GM19099 (cell line): Measurements from ENCODE around the gene MCUR1.

Experiments used
- POLR2A ChIP-seq: IDR thresholded peaks from 3 replicates; pipeline ENCODE4 v1.6.1; 2011; ENCODE audit warnings: low read depth; ENCODE audit not compliant: insufficient read length; ENCODE audit errors: extremely low read depth

MCUR1 gene

DNA sequence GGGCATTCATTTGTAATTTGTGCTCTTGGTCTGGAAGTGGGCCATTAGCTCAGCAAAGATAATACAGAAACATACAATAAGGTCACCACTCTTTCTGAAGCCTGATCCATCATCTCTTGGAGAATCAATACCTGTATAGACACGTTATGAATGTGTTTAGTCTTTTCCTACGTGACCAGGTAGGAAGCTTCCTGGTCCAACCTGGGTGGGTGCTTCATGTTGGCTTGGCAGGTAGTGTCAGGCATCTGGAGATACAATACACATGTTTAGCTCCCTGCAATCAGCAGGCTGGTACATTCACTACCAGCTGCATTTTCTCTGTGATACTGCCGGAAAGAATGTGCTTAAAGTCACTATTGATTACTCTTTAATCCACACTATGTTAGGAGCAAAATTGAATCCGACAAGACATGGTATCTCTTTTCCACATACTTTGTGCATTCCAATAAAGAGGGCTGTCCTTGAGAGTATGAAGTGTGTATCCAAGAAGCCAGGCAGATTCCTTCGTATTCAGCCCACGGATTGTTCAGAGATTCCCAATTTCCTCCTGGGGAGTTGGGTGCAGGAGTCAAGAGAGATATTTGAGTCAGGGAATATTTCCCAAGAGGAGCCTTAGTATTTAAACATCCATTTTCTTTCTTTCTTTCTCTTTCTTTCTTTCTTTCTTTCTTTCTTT lies 52.9 kb downstream of the MCUR1 start:
- no peak for TF ChIP-seq POLR2A

DNA sequence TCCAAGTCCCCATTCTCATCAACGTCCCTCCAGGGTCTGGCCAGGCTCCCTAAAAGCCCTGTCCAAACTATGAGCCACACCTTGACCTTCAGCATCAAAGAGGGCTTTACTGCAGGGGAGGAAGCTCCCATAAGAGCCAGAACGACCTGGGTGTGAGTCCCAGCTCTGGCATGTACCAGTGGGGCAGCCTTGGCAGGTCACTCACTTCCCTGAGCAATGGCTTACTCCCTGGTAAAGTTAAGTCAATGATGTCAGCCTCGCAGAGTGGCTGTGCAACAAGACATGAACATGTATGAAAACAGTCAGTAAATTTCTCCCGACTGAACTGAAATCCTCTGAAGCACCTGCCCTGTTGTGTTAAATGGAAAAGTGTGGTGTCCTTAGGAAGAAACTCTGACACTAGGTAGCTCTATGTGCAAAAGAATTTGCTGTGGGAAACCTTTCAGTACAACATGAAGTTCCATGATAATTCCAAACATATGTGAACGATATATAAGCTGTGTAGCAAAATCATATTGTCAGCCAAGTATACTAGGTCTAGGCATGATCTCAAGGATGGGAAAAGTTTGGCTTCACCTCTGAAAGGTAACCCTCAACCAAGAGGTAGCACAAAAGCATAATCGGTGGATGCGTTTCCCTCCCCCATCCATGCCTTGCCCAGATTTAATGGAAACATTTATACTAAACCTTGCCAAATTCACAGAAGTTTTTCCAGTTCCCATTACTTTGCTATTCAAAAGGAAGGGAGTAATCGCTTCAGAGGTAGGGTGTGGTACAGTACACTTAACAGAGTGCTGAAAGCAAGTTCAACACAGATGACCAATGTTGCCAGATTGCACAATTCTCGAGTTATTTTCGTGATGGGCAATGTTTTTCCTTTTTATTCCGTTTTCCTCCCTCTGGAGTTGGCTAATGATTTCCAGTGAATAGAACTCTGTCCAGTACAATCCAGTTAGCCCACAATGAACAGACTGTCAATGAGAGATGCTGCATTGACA lies 53.8 kb downstream of the MCUR1 start:
- no peak for TF ChIP-seq POLR2A

DNA sequence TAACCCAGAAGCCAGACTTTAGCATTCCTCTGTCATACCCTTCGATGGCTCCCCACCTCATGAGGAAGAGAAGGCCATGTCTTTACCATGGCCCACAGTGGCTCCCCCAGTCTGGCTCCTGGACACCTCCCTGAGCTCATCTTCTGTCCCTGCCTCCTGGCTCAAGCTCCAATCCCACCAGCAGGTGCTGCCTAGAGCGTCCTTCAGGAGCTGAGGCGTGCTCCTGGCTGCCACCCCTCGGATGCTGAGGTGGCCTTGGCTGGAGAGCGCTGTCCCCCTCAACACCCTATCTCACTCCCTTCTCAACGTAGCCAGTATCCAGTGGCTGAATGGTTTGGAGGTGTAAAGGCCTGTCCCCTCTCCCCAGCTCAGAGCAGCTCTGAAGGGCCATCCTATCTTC lies 55.3 kb downstream of the MCUR1 start:
- no peak for TF ChIP-seq POLR2A

DNA sequence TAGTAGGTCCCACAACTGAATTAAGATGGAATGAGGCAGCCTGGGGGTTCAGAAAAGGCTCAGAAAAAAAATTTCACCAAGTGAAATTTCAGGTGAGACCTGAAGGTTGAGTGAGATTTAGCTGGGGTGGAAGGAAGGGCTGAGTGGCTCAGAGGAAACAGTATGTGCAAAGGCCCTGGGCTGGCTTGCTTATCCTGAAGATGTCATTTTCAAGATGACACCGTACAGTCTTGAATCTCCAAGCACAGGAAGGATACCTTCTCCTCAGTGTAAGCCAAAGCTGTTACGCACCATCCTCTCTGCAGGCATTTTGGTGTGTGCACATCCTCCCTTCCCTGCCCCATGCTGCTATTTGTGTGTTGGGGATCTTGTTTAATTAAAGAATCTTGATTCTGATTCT lies 59.7 kb downstream of the MCUR1 start:
- no peak for TF ChIP-seq POLR2A

DNA sequence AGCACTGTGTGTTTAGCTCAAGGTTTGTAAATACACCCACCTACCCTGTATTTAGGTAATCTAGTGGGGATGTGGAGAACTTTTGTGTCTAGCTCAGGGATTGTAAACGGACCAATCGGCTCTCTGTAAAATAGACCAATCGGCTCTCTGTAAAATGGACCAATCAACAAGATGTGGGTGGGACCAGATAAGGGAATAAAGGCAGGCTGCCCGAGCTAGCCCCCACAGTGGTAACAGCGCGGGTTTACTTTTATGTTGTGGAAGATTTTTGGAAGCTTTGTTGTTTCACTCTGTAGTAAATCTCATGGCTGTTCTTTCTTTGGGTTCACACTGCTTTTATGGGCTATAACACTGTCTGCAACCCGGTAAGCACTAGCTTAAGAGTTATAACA lies 70.6 kb downstream of the MCUR1 start:
- no peak for TF ChIP-seq POLR2A

DNA sequence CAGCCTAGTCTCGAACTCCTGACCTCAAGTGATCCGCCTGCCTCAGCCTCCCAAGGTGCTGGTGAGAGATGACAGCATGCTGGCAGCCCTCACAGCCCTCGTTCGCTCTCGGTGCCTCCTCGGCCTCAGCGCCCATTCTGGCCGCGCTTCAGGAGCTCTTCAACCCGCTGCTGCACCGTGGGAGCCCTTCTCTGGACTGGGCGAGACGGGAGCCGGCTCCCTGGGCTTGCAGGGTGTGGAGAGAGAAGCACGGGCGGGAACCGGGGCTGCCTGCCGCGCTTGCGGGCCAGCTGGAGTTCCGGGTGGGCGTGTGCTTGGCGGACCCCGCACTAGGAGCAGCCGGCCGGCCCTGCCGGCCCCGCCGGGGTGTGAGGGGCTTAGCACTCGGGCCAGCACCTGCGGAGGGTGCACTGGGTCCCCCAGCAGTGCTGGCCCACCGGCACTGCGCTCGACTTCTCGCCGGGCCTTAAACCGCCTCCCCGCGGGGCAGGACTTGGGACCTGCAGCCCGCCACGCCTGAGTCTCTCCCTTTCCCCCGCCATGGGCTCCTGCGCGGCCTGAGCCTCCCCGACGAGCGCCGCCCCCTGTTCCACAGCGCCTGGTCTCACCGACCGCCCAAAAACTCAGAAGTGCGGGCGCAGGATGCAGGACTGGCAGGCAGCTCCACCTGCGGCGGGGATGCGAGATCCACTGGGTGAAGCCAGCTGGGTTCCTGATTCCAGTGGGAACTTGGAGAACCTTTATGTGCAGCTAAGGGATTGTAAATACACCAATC lies 71.2 kb downstream of the MCUR1 start:
- no peak for TF ChIP-seq POLR2A

DNA sequence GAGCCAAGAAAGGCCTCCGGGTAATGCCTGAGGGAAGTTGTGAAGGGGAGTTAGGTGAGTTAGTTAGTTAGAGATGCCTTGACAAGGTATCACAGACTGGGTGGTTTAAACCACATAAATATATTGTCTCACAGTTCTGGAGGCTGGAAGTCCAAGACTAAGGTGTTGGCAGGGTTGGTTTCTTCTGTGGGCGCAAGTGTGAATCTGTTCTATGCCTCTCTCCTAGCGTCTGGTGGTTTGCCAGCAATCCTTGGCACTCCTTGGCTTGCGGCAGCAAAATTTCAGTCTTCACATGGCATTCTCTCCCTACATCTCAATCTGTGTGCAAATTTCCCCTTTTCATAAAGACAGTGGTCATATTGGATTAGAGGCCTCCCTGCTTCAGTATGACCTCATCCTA lies 73.0 kb downstream of the MCUR1 start:
- no peak for TF ChIP-seq POLR2A
